HG03025 (cell line): ENCODE data around the gene TP73.

Source experiments
- ATAC-seq: cut with Tn5 transposase; IDR thresholded peaks from one replicate; pipeline ENCODE4 v1.9.1; 2021; ENCODE audit warnings: mild to moderate bottlenecking, moderate library complexity; ENCODE audit not compliant: unreplicated experiment, low FRiP score

Gene TP73

DNA sequence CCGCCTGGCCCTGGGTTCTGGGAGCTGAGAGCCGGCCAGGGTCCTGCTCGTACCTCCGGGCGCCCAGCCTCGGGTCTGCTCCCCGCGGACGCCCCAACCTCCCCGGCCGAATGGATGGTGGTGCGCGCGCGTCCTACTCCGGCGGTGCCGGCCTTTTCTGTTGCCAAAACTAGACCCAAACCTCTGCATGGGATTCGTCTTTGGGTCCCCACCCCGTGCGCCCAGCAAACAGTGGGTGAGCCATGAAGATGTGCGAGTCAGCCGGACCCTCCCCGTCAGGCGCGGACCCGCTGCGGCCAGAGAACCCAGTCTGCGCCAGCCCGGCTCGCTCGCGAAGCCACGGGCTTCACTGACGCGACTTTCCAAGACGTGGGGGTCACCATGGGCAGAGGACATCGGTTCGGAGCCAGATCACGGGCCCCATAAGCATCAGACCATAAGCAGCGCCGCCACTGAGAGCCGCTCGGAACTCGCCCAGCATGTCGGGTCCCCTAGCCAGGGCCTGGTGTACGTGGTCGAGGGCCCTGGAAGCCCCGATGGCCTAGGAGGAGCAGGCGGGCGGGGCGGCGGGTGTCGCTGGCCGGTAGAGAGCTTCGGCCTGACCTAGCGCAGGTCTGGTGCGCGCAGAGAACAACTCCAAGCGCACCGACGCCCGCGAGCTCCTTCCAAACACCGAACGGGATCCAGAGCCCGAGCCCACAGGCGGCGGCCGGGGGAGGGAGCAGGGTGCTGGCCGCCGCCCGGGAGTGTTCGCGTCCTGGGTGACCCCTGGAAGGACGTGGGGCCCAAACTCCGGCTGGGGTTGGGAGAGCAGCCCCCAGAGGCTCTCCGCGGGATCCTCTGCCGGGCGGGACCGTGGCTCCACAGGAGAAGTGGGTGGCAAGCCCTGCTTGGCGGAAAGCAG lies 1.0 kb upstream of the TP73 start:
- ATAC-seq, result no peak

DNA sequence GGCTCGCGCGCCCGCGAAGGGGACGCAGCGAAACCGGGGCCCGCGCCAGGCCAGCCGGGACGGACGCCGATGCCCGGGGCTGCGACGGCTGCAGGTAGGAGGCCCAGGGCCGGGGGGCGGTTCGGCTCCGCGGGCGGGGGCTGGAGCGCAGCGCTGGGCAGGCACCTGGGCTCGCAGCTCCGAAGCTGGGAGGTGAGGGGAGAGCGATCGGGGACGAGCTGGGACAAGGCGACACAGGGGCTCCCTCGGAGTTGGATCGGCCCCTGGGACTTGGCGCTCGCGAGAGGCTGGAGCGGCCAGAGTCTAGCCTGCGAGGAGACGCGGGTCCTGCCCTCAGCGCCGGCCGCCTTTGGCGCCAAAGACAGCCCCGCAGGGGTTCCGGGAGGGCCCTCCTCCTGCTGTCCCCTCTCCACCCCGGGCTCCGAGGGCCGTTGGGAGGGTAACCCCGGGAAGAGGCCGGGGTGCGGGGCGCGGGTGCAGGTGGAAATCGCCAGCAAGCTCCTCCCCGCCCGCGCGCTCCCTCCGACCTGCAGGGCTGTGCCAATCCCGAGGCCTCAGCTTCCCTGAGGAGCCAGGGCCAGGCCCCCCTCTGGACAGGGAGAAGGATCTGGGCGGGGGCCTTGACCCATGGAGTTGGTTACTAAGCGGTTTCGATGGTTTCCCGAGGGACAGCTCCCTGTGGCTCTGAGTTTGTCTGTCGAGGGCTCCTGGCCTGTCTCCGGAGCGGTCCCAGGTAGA lies 401 bp downstream of the TP73 start:
- ATAC-seq, result no peak

DNA sequence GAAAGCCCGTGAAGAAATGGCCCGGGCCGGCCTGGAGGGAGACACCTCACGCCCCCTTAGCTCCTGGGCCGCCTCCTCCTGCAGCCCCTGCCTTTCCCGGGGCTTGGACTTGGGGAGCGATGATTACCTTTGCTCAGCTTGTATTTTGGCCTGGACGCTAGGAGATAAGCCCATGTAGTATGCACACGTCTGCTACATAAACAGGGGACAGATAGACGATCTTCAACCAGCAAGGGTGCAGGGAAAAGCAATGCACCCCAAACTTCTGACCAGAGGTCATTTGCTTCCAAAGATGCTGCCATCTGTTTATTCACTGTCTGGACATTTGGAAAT lies 936 bp downstream of the TP73 start:
- ATAC-seq, result no peak

DNA sequence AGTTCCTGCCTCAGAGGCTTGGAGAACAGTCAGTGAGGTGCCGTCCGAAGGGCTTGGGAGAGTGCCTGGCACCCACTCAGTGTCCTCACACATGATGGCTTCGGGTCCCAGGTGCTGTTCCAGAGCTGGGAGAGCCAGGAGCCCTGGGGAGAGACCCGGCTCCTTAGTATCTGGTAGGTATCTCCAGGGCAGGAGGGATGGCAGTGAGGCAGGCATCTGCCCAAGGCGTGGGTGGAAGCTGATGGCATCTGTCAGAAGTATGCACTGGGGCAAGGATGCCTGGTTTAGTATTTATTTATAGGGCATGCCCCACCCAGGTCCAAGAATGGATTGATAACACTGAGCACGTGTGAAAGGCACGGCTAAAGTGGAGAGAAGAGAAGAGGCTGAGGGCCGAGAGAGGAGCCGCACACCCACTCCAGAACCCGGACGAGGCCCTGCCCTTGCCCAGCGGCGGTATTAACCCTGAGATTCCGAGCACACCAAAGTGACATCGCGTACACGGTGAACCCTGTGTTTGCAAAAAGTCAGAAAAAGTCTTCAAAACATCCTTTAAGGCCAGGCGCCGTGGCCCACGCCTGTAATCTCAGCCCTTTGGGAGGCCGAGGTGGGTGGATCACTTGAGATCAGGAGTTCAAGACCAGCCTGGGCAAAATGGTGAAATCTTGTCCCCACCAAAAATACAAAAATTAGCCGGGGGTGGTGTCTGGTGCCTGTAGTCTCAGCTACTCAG lies 2.4 kb downstream of the TP73 start:
- no peak for ATAC-seq

DNA sequence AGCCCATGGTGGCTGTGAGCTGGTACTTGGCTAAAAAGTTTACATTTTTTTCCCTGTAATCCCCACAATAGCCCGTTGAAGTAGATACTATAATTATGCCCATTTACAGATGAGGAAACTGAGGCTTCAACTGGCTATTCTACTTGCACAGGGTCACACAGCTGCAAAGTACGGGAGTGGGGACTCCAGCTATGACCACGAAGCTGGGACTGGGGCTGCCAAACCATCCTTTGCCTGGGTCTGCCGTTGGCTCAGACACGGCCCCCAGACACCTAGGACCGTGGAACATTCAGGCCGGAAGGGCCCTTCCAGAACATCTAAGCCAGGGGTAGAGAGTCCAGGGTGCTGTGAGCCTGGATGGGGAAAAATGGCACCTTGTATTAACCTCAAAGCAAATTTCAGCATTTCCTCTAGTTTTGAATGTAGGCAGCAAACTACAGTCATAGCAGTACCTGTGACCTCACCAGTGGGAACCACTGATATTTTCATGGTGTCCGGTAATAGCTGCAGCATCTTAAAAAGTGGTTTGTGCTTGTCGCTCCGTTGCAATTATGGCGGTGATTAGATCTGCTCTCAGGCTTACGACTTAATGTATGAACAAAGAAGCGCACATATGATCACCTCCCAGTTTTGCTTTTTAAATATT lies 4.3 kb downstream of the TP73 start:
- no peak for ATAC-seq

DNA sequence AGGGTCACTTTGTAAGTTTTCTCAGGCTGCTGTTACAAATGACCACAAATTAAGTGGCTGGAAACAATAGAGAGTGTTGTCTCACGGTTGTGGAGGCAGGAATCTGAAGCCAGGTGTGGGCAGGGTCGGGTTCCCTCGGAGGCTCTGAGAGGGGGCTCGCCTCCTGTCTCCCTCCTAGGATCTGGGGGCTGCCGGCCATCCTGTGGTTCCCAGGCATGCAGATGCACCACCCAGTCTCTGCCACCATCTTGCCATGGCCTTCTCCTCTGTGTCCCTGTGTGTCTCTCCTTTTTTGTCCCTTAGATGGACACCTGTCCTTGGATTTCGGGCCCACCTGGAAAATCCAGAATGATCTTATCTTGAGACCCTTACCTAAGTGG lies 4.8 kb downstream of the TP73 start:
- no peak for ATAC-seq

DNA sequence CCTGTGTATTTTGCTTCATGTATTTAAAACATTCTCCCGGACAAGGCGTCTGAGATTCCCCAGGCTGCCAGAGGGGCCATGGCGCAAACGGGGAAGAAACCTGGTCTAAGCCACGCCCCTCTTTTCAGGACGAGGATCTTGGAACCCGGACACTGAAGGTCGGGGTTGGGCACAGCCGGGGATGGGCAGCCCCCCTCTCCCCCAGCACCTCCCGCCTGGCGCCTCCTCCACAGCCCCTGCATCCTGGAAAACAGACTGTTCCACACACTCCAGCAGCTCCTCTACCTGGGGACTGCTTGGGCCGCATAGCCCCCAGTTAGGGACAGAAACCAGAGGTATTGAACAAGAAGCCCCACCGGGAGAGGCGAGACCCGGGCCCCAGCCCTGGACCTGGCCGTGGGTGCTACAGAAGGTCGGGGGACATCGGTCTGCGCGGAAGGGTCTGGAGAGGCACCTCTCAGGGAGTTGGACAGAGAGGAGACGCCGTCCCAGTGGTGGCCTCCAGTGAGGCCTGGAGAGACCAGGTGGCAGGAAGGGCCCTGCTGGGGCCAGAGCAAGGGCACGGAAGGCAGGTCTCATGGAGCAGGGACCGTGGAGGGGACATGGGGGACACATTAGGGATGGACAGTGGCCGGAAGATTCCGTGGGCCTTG lies 5.4 kb downstream of the TP73 start:
- no peak for ATAC-seq

DNA sequence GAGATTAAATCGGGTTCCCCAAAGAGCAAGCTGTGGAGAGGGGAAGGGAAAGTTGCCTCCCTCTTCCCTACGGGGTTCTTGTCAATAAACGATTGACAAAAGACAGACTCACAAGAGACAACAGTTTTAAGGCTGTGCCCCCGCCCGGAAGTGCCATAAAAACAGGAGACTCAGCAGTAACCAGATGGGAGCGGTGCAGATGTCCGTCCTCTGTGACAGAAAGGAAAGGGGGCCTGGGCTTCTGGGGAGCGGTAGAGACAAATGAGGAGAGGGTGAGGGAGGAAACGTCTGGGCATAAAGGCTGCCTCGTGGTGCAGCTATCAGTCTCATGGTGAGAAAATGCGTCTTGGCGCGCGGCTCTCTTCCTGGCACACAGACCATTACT lies 5.9 kb downstream of the TP73 start:
- no peak for ATAC-seq

DNA sequence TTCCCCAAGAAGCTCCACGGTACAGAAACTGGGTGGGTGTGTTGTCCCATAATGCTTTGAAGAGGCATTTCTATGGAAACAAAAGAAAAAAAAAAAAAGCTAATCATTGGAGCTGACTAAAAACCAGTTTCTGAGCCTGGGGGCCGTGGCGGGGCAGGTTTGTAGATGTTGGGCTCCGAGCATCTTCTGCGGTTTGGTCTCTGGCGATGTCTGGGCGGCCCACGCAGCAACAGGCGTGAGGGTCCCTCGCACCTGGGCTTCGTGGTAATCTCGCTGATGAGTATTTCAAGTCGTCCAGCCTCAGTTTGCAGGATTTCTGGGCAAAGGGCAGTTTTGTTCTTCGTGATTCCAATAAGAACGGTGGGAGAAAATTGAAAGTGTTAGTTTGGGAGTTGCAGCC lies 6.8 kb downstream of the TP73 start:
- no peak for ATAC-seq

DNA sequence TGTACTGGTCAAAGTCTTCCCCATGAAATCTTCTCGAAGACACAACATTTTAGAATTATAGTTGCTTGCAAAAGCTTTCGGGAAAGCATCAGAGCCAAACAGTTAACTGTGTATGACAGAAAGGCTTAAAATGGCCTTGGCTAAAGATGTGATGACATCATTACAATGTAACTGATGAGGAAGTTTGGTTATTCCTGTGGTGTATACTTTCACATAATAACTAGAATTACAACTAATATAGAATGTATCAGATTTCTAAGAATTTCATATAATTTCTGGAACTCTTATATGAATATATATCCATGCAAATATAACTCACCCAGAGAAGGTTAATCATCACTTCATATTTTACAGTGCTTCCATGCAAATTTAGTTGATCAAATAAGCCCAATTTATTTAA lies 8.4 kb downstream of the TP73 start:
- ATAC-seq, result no peak

DNA sequence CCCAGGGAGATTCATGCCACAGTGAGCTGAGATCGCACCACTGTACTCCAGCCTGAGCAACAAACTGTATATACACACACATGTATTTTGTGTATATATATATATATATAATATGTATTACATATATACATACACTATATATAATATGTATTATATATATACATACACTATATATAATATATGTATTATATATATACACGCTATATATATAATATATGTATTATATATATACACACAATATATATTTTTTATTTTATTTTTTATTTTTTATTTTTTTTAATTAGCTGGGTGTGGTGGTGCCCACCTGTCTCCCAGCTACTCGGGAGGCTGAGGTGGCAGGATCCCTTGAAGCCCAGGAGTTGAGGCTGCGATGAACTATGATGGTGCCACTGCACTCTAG lies 9.3 kb downstream of the TP73 start:
- no peak for ATAC-seq

DNA sequence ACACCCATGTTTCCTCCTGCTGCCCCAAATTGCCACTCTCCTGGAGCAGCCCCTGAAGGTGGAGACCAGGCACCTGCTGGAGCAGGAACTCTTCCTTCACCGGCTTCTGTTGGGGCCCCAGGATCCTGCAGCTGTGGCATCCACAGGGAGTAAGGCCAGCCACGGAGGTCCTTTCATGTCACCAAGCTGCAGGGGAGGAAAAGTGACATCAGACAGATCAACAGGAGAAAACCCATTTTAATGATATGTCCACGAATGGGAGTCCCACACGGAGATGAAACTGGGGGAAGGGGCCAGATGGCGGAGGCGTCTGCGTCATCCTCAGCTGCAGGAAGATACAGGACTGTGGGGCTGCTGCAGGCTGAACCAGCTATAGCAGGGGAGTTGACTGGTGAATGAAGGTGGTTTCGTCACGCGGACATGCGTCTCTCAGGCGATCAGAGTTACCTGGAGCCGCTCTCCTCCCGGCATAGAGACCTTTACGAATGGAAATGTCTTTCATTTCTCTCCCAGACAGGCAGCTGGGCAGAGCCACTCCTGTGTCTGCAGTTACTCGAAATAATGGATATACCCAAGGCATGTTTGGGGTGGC lies 9.9 kb downstream of the TP73 start:
- ATAC-seq, result no peak

DNA sequence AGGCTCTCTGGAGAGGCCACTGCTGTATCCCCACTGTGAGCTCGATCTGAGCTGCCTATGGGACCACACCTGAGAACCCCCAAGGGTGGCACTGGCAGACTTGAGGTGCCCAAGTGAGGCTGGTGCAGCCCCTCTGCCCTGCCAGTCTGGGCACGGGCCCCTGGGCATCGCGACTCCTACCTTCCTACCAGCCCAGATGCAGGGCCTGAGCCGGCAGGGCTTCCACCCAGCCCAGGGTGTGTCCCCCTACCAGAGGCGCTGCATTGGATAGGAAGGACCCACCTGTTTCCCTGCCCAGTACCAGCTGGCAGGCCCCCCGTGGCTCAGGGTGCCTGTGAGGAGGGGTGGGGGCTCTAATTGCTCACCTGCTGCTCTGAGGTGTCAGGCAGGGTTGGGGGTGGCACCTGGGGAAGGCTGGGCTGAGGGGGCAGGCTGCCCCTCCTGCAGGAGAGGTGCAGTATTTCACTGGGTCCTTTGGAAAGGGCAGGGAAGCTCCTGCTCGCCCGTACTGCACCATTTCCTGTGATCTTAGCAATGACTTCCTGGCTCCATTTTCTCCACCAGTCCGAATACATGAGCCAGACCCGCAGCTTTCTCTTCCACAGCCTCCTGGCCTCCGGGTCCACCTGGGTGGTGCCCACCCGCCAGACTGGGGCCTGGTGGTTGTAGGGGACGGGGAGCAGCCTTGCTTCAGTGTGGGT lies 11.8 kb downstream of the TP73 start:
- ATAC-seq, result no peak

DNA sequence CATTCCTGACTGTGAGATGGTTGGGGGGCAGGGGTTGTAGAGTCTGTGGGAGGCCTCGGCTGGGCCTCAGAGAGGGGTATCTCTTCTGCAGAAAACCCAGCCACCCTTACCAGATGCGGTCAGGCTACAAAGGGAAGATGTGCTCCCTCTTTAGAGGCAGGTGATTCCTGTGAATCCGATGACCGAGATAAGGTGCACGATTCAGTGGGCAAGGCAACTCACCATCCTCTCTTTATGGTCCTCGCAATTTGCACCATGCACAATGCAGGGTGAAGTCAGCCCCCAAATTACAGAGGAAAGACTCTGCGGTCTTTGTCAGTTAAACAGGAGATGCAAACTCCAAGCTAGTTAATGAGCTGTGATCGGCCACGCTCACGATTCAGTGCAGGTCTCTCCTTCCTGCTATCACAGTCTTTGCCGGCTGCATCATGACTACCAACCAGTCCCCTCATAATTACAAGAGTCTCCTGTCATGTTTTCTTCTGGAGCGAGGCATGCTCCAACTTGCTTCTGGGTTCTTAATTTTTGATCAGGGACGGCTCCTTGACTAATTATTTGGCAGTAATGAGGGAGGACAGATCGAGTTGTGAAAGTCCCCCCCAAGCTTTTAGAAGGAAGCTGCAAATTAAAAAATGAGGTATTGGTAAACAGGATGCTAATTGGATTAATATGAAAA lies 12.5 kb downstream of the TP73 start:
- no peak for ATAC-seq

DNA sequence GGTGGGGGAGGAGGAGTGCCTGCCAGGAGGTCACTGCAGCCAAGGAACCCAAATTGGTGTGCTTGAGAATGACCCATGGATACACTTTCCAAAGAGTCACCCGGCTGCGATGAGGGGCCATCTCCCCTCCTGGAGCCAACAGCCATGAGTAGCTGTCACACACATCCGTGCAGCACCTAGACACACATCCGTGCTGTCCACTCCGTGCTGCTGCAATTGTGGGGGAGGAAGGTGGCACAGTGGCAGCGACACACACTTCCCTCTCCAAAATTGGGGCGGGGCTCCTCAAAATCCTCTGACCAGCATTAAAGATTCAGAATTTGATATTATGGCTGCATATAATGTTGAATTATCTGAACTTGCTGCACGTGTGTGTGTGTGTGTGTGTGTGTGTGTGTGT lies 15.8 kb downstream of the TP73 start:
- ATAC-seq, result no peak

DNA sequence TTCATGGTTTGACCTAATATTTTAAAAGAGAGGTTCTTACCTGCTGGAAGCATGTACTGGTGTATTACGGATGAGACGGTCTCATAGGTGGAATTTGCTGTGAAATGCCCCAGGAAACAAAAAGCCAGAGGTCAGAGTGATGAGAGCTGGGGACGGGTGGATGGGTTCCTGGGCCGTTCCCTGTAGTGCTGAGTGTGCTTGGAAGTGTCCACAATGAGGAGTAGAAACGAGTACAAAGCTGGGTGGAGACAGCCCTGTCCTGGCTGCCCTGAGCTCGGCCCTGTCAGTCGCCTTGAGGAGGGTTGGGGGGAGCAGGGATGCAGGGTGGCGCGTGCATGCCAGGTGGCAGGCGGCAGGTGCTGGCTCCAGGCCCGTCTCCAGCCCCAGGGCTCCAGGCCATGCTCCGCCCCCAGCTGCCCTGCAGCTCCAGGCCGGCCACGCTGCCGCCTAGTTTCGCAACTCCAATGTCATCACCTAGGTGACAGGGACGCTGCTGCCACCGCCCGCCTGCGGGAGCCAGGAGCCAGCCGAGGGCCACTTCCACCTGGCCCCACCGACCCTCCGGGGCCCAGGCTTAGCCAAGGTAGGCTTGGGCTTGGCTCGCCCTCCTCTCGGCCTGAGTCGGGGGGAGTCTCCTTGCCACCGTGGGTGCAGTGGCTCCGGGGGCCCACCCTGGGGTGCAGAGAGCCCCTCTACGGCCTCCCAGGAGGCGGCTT lies 16.4 kb downstream of the TP73 start:
- ATAC-seq, result no peak

DNA sequence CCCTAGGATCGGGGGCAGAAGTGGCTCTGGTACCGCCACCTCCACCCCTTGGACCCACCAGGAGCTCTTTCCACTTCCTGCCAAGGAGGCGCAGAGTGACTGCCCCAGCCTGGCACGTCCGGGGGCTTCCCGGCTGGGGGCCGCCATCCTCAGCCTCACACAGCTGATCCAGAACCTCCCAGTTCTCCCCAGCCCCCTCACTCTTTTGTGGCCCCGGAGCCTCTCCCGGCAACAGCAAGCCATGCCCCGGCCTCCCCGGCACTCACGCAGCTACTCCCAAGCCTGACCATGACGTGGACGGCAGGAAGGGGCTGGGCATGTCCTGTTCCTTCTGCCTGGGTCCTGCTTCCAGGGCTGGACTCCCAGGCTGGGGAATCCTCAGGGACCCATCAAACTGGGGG lies 17.1 kb downstream of the TP73 start:
- no peak for ATAC-seq

DNA sequence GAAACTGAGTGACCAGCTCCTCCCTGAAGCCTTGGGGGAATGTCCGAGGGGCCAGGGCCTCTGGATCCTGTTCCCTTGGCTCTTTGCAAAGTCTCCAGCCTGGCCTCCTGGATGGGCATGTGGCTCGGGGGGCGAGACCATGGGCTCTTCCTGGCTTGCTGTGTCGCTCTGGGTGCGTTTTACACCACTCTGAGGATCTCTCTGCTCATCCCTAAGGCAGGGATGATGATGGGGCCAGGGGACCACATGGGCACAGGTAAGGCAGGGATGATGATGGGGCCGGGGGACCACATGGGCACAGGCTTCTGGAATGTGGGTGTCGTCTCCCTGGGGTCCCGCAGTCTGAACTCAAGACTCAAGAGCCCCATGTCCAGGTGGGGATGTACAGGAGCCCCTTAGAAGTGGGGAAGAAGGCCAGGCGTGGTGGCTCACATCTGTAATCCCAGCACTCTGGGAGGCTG lies 17.7 kb downstream of the TP73 start:
- no peak for ATAC-seq
